ENCODE results near the gene SCARB1.

SCARB1 gene

GRCh38 chr12:124796303-124796960, 67.2 kb downstream of the SCARB1 start:
- Histone ChIP-seq H3K4me2 (ENCODE audit: low read length) (no peak overlapping the region), H2AK5ac (ENCODE audit: low read length) (peak overlapping the region; percentile 9), H3K79me1 (ENCODE audit: low read length) (no peaks in the 10 kb centered on the region), H3K36me3 (ENCODE audit: control insufficient read depth in 1 of 2, insufficient read depth in 2 of 2, low read length in 2 of 2) (peaks cover 6 to 8% of the 10 kb centered on the region in 2 experiments), H4K8ac (ENCODE audit: low read depth, low read length) (no peak overlapping the region), H3K27ac (ENCODE audit: low read depth, low read length) (no peak overlapping the region), H3K4me3 (ENCODE audit: low read depth, low read length) (no peak overlapping the region), H3K79me2 (ENCODE audit: control insufficient read depth, insufficient read depth, low read length, poor library complexity) (no peaks in the 10 kb centered on the region), H3K27me3 (ENCODE audit: insufficient read depth, low read length) (no peaks in the 10 kb centered on the region), H3K18ac (ENCODE audit: low read length) (no peak overlapping the region), H3K9me3 (ENCODE audit: insufficient read depth, low read depth, low read length) (peaks cover 2% of the 10 kb centered on the region), H3K4ac (ENCODE audit: low read depth, low read length) (no peak overlapping the region), H3K4me1 (ENCODE audit: control insufficient read depth in 1 of 2, insufficient read depth in 2 of 2, low read length in 2 of 2) (no peaks in the 10 kb centered on the region), H3K23ac (ENCODE audit: low read length) (no peak overlapping the region), H2BK120ac (ENCODE audit: insufficient read depth, low read length, poor library complexity) (no peak overlapping the region), H2BK5ac (ENCODE audit: low read depth, low read length, poor library complexity) (no peak overlapping the region), H4K12ac (ENCODE audit: low read depth, low read length) (no peak overlapping the region), H4K91ac (ENCODE audit: low read depth, low read length) (no peak overlapping the region), H2BK12ac (ENCODE audit: low read length) (no peak overlapping the region), H2AFZ (ENCODE audit: insufficient read depth, low read length, poor library complexity) (no peak overlapping the region), H3K14ac (ENCODE audit: low read length) (no peak overlapping the region), H3K9ac (ENCODE audit: low read length) (no peak overlapping the region)
- no CpG with 5 or more reads among the region's 14 CpGs for WGBS (ENCODE audit: extremely low coverage, insufficient coverage, insufficient read length)
- DNase-seq = no peak

- WGBS (ENCODE audit: extremely low coverage, insufficient coverage, insufficient read length) = no CpG with 5 or more reads among the region's 6 CpGs
- Histone ChIP-seq H3K4me3 (ENCODE audit: low read depth, low read length) (no peak overlapping the region), H2AK5ac (ENCODE audit: low read length) (no peak overlapping the region), H2BK120ac (ENCODE audit: insufficient read depth, low read length, poor library complexity) (no peak overlapping the region), H3K27me3 (ENCODE audit: insufficient read depth, low read length) (no peaks in the 10 kb centered on the region), H3K36me3 (ENCODE audit: control insufficient read depth in 1 of 2, insufficient read depth in 2 of 2, low read length in 2 of 2) (peaks cover 1 to 7% of the 10 kb centered on the region in 2 experiments), H3K14ac (ENCODE audit: low read length) (no peak overlapping the region), H3K23ac (ENCODE audit: low read length) (no peak overlapping the region), H3K4me2 (ENCODE audit: low read length) (no peak overlapping the region), H2BK12ac (ENCODE audit: low read length) (no peak overlapping the region), H4K12ac (ENCODE audit: low read depth, low read length) (no peak overlapping the region), H3K9ac (ENCODE audit: low read length) (no peak overlapping the region), H3K27ac (ENCODE audit: low read depth, low read length) (no peak overlapping the region), H4K91ac (ENCODE audit: low read depth, low read length) (no peak overlapping the region), H3K9me3 (ENCODE audit: insufficient read depth, low read depth, low read length) (peaks cover 2% of the 10 kb centered on the region), H3K18ac (ENCODE audit: low read length) (no peak overlapping the region), H2BK5ac (ENCODE audit: low read depth, low read length, poor library complexity) (no peak overlapping the region), H3K79me1 (ENCODE audit: low read length) (no peaks in the 10 kb centered on the region), H2AFZ (ENCODE audit: insufficient read depth, low read length, poor library complexity) (no peak overlapping the region), H3K79me2 (ENCODE audit: control insufficient read depth, insufficient read depth, low read length, poor library complexity) (no peaks in the 10 kb centered on the region), H4K8ac (ENCODE audit: low read depth, low read length) (no peak overlapping the region), H3K4ac (ENCODE audit: low read depth, low read length) (no peak overlapping the region), H3K4me1 (ENCODE audit: control insufficient read depth in 1 of 2, insufficient read depth in 2 of 2, low read length in 2 of 2) (no peaks in the 10 kb centered on the region)
- no peak for DNase-seq
These were observed 68.3 kb downstream of the SCARB1 start for GRCh38 chr12:124795081-124795948.

- no peak overlapping the region for H3K4me3 ChIP-seq (ENCODE audit: low read depth, low read length)
- H3K9me3 ChIP-seq (ENCODE audit: insufficient read depth, low read depth, low read length) = no peaks in the 10 kb centered on the region
- no peak overlapping the region for H3K18ac ChIP-seq (ENCODE audit: low read length)
- H3K4ac ChIP-seq (ENCODE audit: low read depth, low read length) = no peak overlapping the region
- H3K36me3 ChIP-seq (ENCODE audit: control insufficient read depth in 1 of 2, insufficient read depth in 2 of 2, low read length in 2 of 2) = peaks cover 0 to 7% of the 10 kb centered on the region in 2 experiments
- H2BK5ac ChIP-seq (ENCODE audit: low read depth, low read length, poor library complexity) = no peak overlapping the region
- H3K4me2 ChIP-seq (ENCODE audit: low read length) = no peak overlapping the region
- H2BK12ac ChIP-seq (ENCODE audit: low read length) = no peak overlapping the region
- no peaks in the 10 kb centered on the region for H3K4me1 ChIP-seq (ENCODE audit: control insufficient read depth in 1 of 2, insufficient read depth in 2 of 2, low read length in 2 of 2)
- no peak overlapping the region for H4K91ac ChIP-seq (ENCODE audit: low read depth, low read length)
- no peaks in the 10 kb centered on the region for H3K79me2 ChIP-seq (ENCODE audit: control insufficient read depth, insufficient read depth, low read length, poor library complexity)
- peak; percentile 11 to 79 for DNase-seq
- peak overlapping the region; percentile 47 for H2AK5ac ChIP-seq (ENCODE audit: low read length)
- H2AFZ ChIP-seq (ENCODE audit: insufficient read depth, low read length, poor library complexity) = no peak overlapping the region
- no peak overlapping the region for H3K23ac ChIP-seq (ENCODE audit: low read length)
- H4K8ac ChIP-seq (ENCODE audit: low read depth, low read length) = no peak overlapping the region
- no peak overlapping the region for H2BK120ac ChIP-seq (ENCODE audit: insufficient read depth, low read length, poor library complexity)
- WGBS (ENCODE audit: extremely low coverage, insufficient coverage, insufficient read length) = no CpG with 5 or more reads among the region's 15 CpGs
- H3K9ac ChIP-seq (ENCODE audit: low read length) = no peak overlapping the region
- H4K12ac ChIP-seq (ENCODE audit: low read depth, low read length) = no peak overlapping the region
- H3K27ac ChIP-seq (ENCODE audit: low read depth, low read length) = no peak overlapping the region
- H3K79me1 ChIP-seq (ENCODE audit: low read length) = no peaks in the 10 kb centered on the region
- no peak overlapping the region for H3K14ac ChIP-seq (ENCODE audit: low read length)
- no peaks in the 10 kb centered on the region for H3K27me3 ChIP-seq (ENCODE audit: insufficient read depth, low read length)
These were observed 70.7 kb downstream of the SCARB1 start for GRCh38 chr12:124792961-124793441.

- no peak overlapping the region for H3K9ac ChIP-seq (ENCODE audit: low read length)
- H3K4me1 ChIP-seq (ENCODE audit: control insufficient read depth in 1 of 2, insufficient read depth in 2 of 2, low read length in 2 of 2) = no peaks in the 10 kb centered on the region
- H3K4ac ChIP-seq (ENCODE audit: low read depth, low read length) = no peak overlapping the region
- H2BK120ac ChIP-seq (ENCODE audit: insufficient read depth, low read length, poor library complexity) = no peak overlapping the region
- no peak overlapping the region for H4K91ac ChIP-seq (ENCODE audit: low read depth, low read length)
- no peak overlapping the region for H4K12ac ChIP-seq (ENCODE audit: low read depth, low read length)
- no peak overlapping the region for H3K4me2 ChIP-seq (ENCODE audit: low read length)
- H3K18ac ChIP-seq (ENCODE audit: low read length) = no peak overlapping the region
- H3K27me3 ChIP-seq (ENCODE audit: insufficient read depth, low read length) = no peaks in the 10 kb centered on the region
- H3K36me3 ChIP-seq (ENCODE audit: control insufficient read depth in 1 of 2, insufficient read depth in 2 of 2, low read length in 2 of 2) = peaks cover 0 to 3% of the 10 kb centered on the region in 2 experiments
- no peak overlapping the region for H4K8ac ChIP-seq (ENCODE audit: low read depth, low read length)
- no peak for DNase-seq
- no peak overlapping the region for H3K23ac ChIP-seq (ENCODE audit: low read length)
- no peak overlapping the region for H3K27ac ChIP-seq (ENCODE audit: low read depth, low read length)
- WGBS (ENCODE audit: extremely low coverage, insufficient coverage, insufficient read length) = no CpG with 5 or more reads among the region's 13 CpGs
- no peak overlapping the region for H2BK5ac ChIP-seq (ENCODE audit: low read depth, low read length, poor library complexity)
- no peak overlapping the region for H2AFZ ChIP-seq (ENCODE audit: insufficient read depth, low read length, poor library complexity)
- no peaks in the 10 kb centered on the region for H3K79me1 ChIP-seq (ENCODE audit: low read length)
- no peak overlapping the region for H3K4me3 ChIP-seq (ENCODE audit: low read depth, low read length)
- no peaks in the 10 kb centered on the region for H3K79me2 ChIP-seq (ENCODE audit: control insufficient read depth, insufficient read depth, low read length, poor library complexity)
- H3K9me3 ChIP-seq (ENCODE audit: insufficient read depth, low read depth, low read length) = no peaks in the 10 kb centered on the region
- H3K14ac ChIP-seq (ENCODE audit: low read length) = no peak overlapping the region
- H2BK12ac ChIP-seq (ENCODE audit: low read length) = no peak overlapping the region
- H2AK5ac ChIP-seq (ENCODE audit: low read length) = no peak overlapping the region
These were observed 71.5 kb downstream of the SCARB1 start for GRCh38 chr12:124792156-124792555.
